ENCODE measurements around the gene PIEZO2.
"Not testable (repeated sequence)": the region's sequence is repeated elsewhere in the genome, so short reads cannot be mapped to it uniquely, and the experiment has no call there.

Gene PIEZO2

DNA sequence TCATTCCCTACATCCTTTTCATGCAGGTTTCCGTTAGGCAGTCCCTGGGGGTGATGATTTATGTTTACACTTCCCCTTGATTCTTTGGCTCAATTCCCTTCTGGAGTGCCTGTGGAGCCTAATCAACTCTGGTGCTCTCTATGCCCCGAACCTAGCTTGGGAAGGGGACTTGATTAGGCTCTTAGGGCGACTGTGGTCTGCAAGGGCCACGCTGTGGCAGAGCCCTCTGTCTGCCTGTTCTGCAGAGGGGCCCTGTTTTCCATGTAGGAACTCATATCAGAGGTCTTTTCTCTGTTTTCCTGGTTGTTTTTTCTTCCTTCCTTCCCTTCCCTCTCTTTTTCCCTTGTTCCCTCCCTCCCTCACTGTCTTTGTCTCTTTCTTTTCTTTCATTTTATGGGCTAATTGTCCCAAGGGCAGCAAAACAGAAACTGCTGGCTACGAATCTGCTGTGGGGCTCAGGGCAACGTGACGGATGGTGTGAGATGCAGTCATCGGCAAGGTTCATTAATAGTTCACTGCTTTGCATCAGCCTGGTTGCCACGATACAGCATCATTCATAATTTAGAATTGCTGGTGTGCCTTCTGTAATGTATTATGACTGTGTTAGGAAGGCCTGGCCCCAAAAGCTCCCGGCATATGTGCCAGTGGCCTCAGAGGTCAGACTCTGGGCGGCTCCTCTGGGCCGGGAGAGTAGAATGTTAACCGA is 489.0 kb downstream of the PIEZO2 start:
- no peak for DNase-seq

- no peak for DNase-seq
Measured at GRCh38 chr18:10659594-10659993, 489.8 kb downstream of the PIEZO2 start.

- no peak for DNase-seq
Measured at GRCh38 chr18:10659000-10659399, 490.4 kb downstream of the PIEZO2 start.

DNA sequence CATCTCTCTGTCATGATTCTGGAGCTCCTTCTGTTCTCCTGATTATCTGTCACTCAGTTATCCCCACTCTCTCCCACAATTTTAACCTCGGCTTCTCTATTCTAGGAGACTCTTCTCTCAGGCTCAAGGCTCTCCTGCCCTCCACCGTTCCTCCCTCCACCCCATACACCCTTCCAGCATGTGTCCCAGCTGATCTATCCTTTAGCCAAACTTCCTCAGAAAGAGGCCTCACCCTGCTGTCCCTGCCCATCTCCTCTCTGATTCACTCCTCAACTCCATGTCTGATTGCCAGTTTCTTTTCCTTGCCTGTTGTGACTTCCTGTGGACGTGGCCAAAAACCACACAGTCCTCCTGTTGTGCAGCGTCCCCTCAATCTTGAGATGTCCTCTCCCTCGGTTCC is 505.4 kb downstream of the PIEZO2 start:
- not testable (repeated sequence) for DNase-seq

DNA sequence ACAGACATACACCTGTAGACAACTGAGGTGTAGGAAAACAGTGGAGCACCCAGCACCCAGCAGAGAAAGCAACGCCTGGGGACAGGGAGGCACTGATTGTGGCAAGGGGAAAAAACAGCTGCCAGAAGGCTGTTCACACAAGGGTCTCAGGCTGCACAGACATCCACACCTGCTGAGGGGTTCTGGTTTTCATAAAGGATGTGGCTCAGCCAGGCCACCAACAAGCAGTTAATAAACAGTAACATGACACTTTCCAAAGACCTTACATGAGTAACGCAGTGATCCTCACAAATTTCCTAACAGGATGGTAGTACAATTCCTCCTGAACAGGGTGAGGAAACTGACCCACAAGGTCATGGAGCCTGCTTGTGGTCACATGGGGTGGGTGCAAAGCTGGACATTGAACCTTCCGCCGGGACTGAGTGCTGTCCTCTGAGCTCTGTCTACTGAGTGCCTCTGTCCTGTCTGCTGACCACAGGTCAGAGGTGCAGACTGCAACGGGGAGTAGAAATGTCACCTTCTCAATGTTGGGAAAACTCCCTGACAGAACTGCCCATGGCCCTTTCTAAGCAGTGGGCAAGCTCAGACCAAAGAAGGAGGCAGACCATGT is 506.3 kb downstream of the PIEZO2 start:
- not testable (repeated sequence) for DNase-seq

GRCh38 chr18:10638539-10638885 is 510.9 kb downstream of the PIEZO2 start:
- not testable (repeated sequence) for DNase-seq

- DNase-seq, result not testable (repeated sequence)
Measured at GRCh38 chr18:10637858-10638538, 511.4 kb downstream of the PIEZO2 start.

DNA sequence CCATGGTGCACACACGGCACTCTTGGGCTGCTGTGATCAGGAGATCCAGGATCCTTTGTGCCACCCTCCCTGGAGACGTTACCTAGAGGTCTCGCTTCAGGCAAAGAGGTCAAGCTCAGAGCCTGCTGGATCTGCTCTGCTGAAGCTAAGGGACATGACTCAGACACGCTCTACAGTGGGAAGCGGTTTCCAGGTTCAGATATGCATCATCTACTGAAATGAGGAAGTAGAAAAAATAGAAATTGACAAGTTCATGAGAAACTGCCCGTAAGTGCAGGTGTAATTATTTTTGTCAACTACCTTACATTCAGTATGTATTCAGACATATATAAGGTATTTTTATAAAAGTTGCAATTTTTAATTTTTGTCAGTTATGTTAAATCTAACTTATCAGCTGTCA is 520.3 kb downstream of the PIEZO2 start:
- not testable (repeated sequence) for DNase-seq

DNA sequence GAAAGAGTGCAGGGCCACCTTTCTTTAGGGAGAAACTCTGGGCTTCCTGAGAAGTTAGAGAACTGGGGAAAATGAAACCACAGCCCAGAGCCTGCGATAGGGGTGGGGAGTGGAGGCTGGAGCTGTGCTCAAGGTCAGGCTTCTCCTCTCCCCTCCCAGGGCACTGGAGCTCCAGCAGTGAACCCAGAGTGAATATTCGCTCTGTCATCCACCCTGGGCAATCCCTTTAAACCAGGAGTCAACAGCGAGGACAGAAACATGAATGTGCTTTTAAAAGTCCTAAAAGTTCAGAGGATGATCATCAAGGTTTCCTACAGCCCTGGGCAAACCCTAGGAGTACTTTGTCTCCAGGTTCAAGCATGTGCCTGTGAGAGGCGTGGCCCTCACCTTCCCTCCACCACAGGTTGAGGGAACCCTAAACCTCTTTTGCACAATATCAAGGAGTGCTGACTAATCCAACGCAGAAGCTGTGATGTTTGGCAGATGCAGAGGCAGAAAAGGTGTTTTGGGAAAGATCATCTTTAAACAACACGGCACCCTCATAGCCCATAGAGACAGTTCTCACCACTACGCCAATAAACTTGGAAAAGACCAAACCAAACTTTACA is 522.7 kb downstream of the PIEZO2 start:
- DNase-seq, result not testable (repeated sequence)

- not testable (repeated sequence) for DNase-seq
Measured at GRCh38 chr18:10623606-10624005, 525.8 kb downstream of the PIEZO2 start.

- DNase-seq, result not testable (repeated sequence)
Measured at GRCh38 chr18:10622982-10623381, 526.4 kb downstream of the PIEZO2 start.

DNA sequence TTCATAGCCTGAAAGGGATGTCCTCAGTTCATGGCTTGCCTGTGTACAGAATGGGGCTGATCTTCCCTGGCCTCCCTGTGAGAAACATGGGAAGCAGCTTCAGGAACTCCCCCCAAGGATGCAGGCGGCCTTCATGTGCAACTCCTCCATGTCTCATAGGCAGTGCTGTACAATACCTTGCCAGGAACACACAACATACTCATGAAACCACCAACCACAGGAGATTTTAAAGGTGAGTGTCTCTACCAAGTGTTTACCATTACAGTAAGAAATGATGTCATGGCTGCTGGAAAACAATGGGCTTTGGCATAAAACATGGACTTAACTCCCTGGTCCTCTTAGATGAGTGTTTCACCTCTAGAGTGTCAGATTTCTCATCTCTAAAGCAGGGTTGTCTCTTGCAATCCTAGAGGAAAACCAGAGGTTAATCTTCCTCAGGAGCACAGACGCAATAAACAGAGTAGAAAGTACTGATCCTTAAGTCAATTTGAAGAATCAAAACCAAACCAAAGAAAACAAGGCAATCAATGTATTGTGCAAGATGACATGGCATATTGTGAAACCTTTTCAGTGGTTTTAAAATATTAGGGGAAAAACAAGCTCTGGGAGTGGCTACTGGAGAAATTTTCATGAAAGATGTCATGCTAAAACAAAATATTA is 528.6 kb downstream of the PIEZO2 start:
- DNase-seq, result not testable (repeated sequence)
